NCI-H2171 treated with DMSO at 0.1 percent for 48 hours (cell line): ENCODE measurements around the gene C18orf63.

ENCODE experiments used
- DNase-seq: peaks from one replicate; lab custom pipeline; 2025; lab: John Stamatoyannopoulos, UW

Gene C18orf63

DNA sequence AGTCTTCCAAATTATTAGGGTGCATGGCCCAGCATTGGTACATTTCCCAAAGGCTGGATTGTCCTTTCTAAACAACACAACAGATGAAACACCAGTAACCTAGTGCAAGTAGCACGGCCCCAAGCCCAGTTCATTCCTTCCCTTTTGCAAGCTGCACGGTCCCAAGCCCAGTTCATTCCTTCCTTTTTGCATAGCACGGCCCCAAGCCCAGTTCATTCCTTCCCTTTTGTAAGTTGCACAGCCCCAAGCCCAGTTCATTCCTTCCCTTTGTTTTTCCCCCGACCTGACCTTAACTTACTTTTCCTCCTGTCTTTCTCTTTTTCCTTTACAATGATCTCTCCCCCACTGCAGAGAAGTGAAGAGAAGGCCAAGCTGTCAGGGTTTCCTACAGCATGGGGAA, 60.9 kb downstream of the C18orf63 start:
- no peak for DNase-seq

DNA sequence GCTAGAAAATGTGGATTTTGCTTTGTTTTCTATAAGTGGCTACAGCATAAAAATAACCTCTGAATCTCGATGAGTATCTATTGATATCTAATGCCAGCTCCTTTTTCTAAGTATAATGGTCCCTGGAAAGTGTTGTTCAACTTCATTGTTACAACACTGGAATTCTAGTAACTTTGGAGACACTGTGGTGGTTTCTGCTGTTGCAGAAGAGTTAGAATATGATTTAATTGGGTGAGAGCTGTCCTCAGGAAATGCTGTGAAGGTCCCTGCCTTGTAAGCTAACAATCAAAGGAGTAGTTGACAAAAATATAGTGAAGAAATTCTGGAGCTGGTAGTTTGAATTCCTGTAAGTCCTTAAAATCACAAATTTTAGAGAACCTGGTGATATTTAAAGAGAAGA, 62.1 kb downstream of the C18orf63 start:
- no peak for DNase-seq

DNA sequence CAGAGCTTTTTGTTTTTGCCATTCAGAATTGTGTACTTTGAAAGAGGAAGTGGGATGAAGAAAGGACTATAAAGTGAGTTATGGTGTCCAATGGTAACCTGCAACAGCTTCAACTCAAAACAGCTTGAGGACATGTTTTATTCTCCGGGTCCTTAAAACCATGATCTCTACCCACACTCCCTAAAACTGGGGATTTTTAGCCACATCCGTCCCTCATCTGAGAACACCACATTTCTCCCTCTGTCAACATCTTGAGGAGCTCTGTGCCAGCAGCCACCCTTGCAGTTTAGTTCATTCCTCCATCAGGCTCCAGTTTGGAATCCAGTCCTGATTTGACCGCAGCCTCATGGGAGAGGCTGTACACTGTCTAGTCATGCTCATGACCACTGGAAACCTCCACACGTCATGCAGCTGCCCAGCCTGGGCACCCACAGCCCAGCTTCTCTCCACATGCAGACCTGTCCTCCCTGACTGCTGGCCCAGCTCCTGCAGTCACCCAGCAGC, 62.6 kb downstream of the C18orf63 start:
- no peak for DNase-seq

GRCh38 chr18:74380916-74381315, 65.3 kb downstream of the C18orf63 start:
- DNase-seq: no peak

DNA sequence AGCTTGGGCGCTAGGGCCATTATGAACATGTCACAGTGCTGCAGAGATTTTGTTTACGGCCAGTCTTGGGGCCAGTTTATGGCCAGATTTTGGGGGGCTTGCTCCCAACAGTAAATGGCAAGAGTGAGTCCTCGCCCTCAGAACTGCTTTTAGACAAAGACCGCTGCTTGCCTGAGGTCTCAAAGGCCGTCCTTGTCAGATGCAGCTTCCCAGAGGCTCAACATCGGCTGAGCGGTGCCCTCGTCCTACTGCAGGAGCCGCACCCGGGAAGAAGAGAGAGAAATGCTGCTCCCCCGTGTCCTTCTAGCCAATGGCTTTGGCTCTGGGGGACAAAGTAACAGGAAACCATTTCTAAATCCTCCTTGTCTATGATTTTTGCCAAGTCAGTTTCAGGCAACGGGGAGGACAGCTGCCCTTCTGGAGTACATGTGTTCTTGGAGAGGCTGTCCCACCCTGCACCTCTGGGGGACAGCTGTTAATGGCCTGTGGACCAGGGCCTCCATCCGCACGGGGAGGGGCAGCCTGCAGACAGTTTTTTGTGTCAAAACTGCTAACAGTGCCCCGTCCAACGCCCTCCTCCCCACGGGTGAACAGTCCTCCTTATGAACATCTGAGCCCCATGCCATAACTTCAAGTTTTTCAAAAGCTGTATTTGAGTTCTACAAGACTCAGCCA, 66.1 kb downstream of the C18orf63 start:
- no peak for DNase-seq

DNA sequence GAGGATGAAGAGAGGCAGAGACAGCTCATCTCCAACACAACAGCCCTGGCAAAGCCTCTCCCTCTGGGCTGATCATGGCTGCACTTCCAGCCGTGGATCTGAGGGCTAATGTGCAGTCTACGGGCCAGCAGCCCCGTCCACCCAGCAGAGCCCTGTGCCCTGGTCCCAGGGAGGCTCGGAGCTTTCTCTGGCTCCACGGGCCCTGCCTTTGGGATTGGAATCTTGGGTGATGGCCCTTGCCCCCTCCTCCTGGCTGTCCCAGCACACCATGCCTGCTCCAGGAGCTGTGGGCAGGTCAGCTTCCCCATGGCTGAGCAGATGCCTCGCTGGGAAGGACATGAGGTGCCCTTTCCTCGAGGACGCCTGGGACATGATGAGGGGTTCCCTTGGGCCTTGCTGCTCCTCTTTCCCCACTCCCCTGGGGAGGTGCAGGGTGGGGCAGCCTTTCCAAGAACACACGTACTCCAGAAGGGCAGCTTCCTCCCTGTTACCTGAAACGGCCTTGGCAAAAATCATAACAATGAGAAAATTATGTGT, 66.9 kb downstream of the C18orf63 start:
- DNase-seq: no peak

DNA sequence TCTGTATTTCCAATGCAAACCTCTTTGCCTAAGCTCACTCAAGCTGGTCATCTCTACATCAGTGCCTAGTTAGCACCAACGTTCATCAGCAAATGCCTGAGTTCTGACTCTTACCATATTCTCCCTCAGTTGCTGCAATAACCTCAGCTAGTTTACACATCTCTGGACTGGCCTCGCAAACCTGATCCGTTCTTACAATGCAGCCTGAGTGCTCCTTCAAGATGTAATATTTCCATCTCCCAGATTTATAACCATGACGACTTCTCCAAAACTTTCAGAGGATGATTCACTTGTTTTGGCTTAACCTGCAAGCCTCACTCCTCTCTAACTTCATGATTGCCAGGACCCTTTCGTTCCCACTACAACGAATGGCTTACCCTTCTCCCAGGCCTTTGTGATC, 71.7 kb downstream of the C18orf63 start:
- no peak for DNase-seq

- no peak for DNase-seq
Measured at GRCh38 chr18:74388227-74388626, 72.6 kb downstream of the C18orf63 start.

- DNase-seq: no peak
Measured at GRCh38 chr18:74389171-74389927, 73.7 kb downstream of the C18orf63 start.

DNA sequence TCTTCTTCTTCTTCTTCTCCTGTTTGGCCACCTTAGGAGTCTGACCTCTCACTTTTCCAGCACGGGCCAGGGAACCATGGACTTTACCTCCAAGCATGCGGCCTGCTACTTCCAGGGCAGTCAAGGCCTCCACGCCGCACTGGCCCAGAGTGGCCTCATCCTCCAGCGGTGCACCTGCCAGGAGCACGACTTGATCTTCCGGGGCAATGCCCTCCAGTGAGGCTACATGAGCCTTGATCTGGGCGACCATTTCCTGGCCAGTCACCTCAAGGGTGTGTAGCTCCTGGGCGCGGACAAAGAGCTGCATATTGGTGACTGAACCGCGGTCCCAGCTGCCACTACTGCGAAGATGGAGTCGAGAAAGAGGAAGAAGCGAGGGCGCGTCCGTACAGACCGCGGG, 74.4 kb downstream of the C18orf63 start:
- no peak for DNase-seq

- DNase-seq: no peak
Measured at GRCh38 chr18:74390900-74391299, 75.3 kb downstream of the C18orf63 start.

GRCh38 chr18:74392323-74392722, 76.7 kb downstream of the C18orf63 start:
- no peak for DNase-seq

DNA sequence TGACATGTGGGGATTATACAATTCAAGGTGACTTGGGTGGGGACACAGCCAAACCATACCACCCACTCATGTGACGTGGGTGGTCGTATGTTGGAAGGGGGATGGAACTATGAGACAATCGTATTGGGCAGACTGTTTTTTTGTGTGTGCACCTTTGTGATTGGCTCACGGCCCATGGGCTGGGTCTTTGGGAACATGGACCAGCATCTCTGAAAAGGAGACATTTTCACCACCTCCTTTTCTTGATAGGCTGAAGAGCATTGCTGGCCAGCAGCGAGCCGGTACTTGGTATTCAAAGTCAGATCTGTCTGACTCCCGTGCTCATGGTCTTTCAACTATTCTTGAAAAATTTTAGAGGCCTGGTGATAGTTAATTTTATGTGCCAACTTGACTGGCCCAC, 79.4 kb downstream of the C18orf63 start:
- DNase-seq: no peak

DNA sequence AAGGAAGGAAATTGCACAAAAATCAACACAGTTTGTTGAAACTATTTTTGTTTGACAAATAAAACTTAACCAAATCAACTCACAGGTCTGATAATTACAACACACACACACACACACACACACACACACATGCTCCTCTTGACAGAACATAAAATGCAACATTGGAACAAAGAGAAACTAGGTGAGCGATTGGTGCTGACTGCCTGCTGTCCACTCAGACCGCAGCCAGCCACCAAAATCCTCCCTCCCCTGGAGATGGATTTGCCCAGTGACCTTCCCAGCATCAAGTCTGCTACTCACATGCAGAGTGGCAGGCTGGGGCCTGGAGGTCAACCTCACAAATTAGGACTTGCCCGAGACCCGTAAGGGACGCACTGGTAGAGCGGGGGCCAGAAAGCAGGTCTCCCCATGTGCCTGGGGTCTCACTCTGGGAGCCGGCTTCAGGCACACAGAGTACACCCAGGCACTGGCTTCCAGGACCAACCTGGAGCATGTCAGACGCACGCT, 80.1 kb downstream of the C18orf63 start:
- DNase-seq: no peak

- DNase-seq: no peak
Measured at GRCh38 chr18:74396171-74397169, 80.8 kb downstream of the C18orf63 start.

- DNase-seq: no peak
Measured at GRCh38 chr18:74397572-74397971, 81.9 kb downstream of the C18orf63 start.

DNA sequence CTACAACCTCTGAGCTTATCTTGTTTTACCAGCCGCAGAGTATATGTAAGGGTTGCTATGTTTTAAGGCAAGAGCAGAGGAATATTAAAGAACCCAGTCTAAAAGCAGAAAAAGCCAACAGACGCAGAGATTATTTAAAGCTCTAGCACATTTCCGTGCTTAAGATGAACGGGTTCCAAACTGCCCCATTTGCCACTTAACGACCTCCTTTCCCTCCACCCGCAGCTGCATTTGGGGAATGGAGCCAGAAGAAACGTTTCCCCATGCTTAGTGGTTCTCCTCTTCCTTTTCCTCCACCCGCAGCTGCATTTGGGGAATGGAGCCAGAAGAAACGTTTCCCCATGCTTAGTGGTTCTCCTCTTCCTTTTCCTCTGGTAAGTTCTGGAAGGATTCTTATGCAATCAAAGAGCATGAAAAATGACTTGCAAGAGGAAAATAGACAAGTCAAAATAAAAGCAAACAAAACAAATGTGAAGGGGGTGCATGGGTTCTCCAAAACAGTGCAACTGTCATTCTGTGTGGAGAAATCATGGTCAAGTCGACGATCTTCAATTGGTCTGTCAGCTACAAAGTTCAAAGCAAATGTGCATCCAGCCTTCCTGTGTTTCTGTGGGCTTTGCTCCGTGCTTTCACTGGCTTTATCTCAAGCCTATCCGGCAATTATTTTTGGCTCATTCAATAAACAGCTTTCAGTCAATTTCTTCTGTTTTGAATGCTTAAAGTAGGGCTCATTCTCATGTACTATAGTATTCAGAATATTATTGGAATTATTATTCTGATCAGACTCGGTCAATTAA, 83.7 kb downstream of the C18orf63 start:
- no peak for DNase-seq

DNA sequence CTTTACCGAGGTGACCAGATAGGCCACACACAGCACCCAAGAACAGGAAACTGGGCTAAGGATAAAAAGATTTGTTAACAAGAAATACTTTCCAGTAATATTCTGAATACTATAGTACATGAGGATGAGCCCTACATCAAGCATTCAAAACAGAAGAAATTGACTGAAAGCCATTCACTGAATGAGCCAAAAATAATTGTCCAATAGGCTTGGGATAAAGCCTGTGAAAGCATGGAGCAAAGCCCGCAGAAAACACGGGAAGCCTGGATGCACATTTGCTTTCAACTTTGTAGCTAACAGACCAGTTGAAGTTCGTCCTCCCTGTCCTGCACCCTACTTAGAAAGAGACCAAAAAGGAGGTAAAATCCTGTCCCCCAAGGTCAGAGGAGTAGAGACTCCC, 85.2 kb downstream of the C18orf63 start:
- no peak for DNase-seq

- DNase-seq: no peak
Measured at GRCh38 chr18:74402806-74403433, 87.3 kb downstream of the C18orf63 start.

DNA sequence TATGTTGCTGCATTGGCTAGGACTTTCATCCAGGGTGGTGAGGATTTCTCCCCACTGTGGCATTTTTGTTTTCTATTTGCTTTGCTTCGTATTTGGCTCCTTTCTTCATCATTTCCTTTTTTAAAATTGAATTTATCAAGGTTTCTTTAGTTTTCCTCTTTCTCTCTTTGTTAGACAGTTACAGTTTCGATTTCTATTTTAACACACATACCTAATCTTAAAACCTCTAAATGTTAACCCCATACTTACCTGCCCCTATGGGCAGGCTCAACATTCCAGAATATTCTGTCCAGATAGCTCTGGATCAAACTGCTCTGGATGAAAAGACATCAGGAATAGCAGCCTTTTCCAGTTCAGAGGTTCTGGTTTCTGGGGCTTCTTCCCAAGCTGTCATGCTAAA, 92.2 kb downstream of the C18orf63 start:
- DNase-seq: no peak
